Nephron (organoid): ENCODE measurements around the gene TMEM220.
"Not testable (repeated sequence)": the region's sequence is repeated elsewhere in the genome, so short reads cannot be mapped to it uniquely, and the experiment has no call there.

Experiments
- H3K27ac Mint-ChIP-seq, 3 experiments: 2 replicates each; pipeline ENCODE4 v1.8.0; 2020; ENCODE audit warnings: mixed read lengths in 3 of 3, mild to moderate bottlenecking in 2 of 3, moderate library complexity in 1 of 3
- H3K27me3 Mint-ChIP-seq: 2 replicates; pipeline ENCODE4 v1.8.0; 2021; ENCODE audit warnings: low read depth, mild to moderate bottlenecking, moderate library complexity, mixed read lengths
- H3K36me3 Mint-ChIP-seq: 2 replicates; pipeline ENCODE4 v1.8.0; 2020; ENCODE audit warnings: low read depth, mixed read lengths
- H3K4me1 Mint-ChIP-seq: 2 replicates; pipeline ENCODE4 v1.8.0; 2020; ENCODE audit warnings: mixed read lengths
- H3K4me3 Mint-ChIP-seq, 3 experiments: 2 replicates each; pipeline ENCODE4 v1.8.0; 2020; ENCODE audit warnings: mild to moderate bottlenecking in 3 of 3, mixed read lengths in 3 of 3, moderate library complexity in 2 of 3
- H3K9me3 Mint-ChIP-seq: 2 replicates; pipeline ENCODE4 v1.8.0; 2020; ENCODE audit warnings: mixed read lengths
- CTCF ChIP-seq, 3 experiments: fragments of 200-600 bp; sonication (generic); IDR thresholded peaks; one replicate each; pipeline ENCODE4 v1.5.0; 2021; ENCODE audit warnings: antibody characterized with exemption in 3 of 3; ENCODE audit not compliant: unreplicated experiment in 3 of 3

TMEM220 gene

DNA sequence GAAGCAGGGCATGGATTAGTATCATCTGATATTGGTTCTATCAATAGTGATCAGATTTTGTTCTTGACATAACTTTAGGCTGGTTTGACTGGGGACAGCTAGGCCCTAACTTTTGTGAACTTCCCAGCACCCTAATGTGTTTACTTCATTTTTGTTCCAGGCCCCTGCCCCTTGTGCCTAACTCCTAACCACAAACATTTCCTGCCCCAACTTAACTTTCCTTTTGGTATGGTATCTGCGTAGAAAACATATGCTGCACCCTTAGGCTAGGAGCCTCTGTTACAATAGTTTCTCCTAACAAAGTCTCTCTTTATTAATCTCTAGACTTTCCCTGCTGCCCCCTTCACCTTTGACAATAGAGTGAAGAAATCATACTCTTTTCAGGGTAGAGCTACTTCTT, 30.0 kb downstream of the TMEM220 start:
- Mint-ChIP-seq H3K4me1 (peaks cover 37% of the 10 kb centered on the region), H3K27me3 (no peaks in the 10 kb centered on the region), H3K27ac (peak overlapping the region in 2 of 3 experiments; percentile 9 to 25), H3K36me3 (peaks cover 9% of the 10 kb centered on the region), H3K4me3 (peak overlapping the region; percentile 52 to 66 (median 60)), H3K9me3 (no peaks in the 10 kb centered on the region)
- TF ChIP-seq CTCF (IDR thresholded peaks at IDR 0.05; ENCODE audit: unreplicated experiment in 3 of 3) = no peak

DNA sequence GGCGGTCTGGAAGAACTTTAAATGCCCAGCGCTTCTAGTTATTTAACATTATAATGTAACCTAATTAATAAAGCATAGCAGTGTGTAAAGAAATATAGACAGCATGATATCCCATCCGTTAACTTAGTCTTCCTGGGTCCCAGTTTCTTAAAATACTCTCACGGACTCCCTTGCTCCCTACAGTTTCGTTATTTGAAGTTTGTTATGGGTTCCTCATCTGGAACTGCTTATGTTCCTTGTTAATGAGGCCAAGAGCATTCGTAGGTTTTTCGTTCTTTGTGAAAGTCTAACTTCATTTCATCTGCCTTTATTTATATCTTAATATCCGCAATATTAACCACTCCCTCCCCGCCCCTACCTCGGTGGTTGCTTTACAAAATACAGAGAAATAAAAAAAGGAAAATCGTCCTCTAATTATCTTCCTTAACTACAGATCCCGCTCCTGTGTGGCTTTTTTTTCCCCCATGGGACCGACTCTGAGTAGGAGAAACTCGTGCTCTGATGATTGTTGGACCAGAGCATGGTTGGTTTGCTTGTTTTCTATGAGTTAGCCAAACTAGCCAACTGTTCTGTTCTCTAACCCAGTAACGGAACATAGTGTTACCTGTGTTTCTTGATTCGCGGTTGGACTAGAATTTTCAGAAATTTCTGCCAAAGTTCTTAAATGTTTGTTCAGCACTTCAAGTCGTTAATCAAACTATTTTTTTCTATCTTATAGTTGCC, 31.6 kb downstream of the TMEM220 start:
- Mint-ChIP-seq H3K4me1 (peaks cover 42% of the 10 kb centered on the region), H3K27ac (peak overlapping the region; percentile 93 to 97 (median 94)), H3K27me3 (no peaks in the 10 kb centered on the region), H3K36me3 (peaks cover 20% of the 10 kb centered on the region), H3K9me3 (no peaks in the 10 kb centered on the region), H3K4me3 (peak overlapping the region; percentile 86 to 97 (median 96))
- no peak for TF ChIP-seq CTCF (IDR thresholded peaks at IDR 0.05; ENCODE audit: unreplicated experiment in 3 of 3)

GRCh38 chr17:10697092-10698081, 32.4 kb downstream of the TMEM220 start, which contains the start of the genes ADPRM and SCO1:
Gene ADPRM (plus strand): TSS chr17:10697594. CDS start chr17:10704927, 7,333 bp downstream.
Gene SCO1 (minus strand): TSS chr17:10697533. CDS start chr17:10697507, 26 bp downstream.
- Mint-ChIP-seq H3K9me3 (no peaks in the 10 kb centered on the region), H3K27me3 (no peaks in the 10 kb centered on the region), H3K36me3 (peaks cover 28% of the 10 kb centered on the region), H3K4me1 (peaks cover 39% of the 10 kb centered on the region), H3K4me3 (peak within 1 kb of the TSS; percentile 86 to 97 (median 96)), H3K27ac (peak within 1 kb of the TSS; percentile 93 to 97 (median 94))
- peak; percentile 36 to 48 (median 46) for TF ChIP-seq CTCF (IDR thresholded peaks at IDR 0.05; ENCODE audit: unreplicated experiment in 3 of 3)

DNA sequence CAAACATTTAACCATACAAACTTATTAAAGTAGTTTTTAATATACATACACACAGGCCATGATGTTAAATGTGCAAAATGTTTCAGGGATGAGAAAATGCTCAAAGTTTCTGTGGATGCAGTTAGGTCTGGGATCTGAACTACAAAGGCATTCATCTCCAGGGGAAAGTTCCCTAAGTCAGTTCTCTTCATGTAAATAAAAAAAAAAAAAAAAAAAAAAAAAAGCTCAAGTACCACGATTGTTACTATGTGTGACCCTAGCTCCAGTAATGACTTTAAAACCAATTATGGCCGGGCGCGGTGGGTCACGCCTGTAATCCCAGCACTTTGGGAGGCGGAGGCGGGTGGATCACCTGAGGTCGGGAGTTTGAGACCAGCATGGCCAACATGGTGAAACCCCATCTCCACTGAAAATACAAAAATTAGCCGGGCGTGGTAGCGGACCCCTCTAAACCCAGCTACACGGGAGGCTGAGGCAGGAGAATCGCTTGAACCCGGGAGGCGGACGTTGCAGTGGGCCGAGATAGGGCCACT, 33.9 kb downstream of the TMEM220 start:
- not testable (repeated sequence) for H3K27me3 Mint-ChIP-seq, H3K27ac Mint-ChIP-seq, H3K9me3 Mint-ChIP-seq
- H3K4me1 Mint-ChIP-seq = peaks cover 30% of the 10 kb centered on the region
- H3K4me3 Mint-ChIP-seq = peak overlapping the region; percentile 86 to 97 (median 96)
- peaks cover 38% of the 10 kb centered on the region for H3K36me3 Mint-ChIP-seq

GRCh38 chr17:10687499-10687898, 42.3 kb downstream of the TMEM220 start:
- no peaks in the 10 kb centered on the region for H3K9me3 Mint-ChIP-seq
- H3K27ac Mint-ChIP-seq = no peak overlapping the region
- peaks cover 16% of the 10 kb centered on the region for H3K4me1 Mint-ChIP-seq
- peaks cover 75% of the 10 kb centered on the region for H3K36me3 Mint-ChIP-seq
- H3K27me3 Mint-ChIP-seq = no peaks in the 10 kb centered on the region
- no peak overlapping the region for H3K4me3 Mint-ChIP-seq
- TF ChIP-seq CTCF (IDR thresholded peaks at IDR 0.05; ENCODE audit: unreplicated experiment in 3 of 3) = no peak

DNA sequence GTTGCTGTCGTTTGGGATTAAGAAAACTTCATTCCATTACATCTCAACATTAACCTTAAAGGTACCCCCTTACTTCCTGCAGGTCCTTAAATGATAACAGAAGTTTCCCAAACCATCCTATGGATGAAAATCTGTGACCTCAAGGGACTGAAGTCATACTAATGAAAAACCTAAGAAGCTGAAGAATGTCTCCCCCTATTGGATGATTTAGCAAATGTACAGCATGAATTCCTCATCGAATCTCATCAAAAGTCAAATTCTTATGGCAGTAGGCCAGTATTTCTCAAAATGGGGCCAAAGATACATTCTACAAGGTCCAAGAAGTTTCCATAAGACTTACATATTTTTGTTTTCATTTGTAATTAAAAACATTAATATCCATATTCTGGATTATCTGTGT, 46.0 kb downstream of the TMEM220 start:
- TF ChIP-seq CTCF (IDR thresholded peaks at IDR 0.05; ENCODE audit: unreplicated experiment in 3 of 3) = peak; percentile 25 to 55 (median 25)
- Mint-ChIP-seq H3K36me3 (peaks cover 67% of the 10 kb centered on the region), H3K4me3 (no peak overlapping the region), H3K9me3 (no peaks in the 10 kb centered on the region), H3K4me1 (peaks cover 37% of the 10 kb centered on the region), H3K27ac (peak overlapping the region in 1 of 3 experiments; percentile 3), H3K27me3 (no peaks in the 10 kb centered on the region)
